HG02885 (cell line): ENCODE results near the gene ADAM12.
"Not testable (repeated sequence)": the region's sequence is repeated elsewhere in the genome, so short reads cannot be mapped to it uniquely, and the experiment has no call there.

Source experiments
- ATAC-seq: cut with Tn5 transposase; IDR thresholded peaks from one replicate; pipeline ENCODE4 v1.9.1; 2021; ENCODE audit warnings: mild to moderate bottlenecking; ENCODE audit not compliant: unreplicated experiment, poor library complexity

Gene ADAM12

DNA sequence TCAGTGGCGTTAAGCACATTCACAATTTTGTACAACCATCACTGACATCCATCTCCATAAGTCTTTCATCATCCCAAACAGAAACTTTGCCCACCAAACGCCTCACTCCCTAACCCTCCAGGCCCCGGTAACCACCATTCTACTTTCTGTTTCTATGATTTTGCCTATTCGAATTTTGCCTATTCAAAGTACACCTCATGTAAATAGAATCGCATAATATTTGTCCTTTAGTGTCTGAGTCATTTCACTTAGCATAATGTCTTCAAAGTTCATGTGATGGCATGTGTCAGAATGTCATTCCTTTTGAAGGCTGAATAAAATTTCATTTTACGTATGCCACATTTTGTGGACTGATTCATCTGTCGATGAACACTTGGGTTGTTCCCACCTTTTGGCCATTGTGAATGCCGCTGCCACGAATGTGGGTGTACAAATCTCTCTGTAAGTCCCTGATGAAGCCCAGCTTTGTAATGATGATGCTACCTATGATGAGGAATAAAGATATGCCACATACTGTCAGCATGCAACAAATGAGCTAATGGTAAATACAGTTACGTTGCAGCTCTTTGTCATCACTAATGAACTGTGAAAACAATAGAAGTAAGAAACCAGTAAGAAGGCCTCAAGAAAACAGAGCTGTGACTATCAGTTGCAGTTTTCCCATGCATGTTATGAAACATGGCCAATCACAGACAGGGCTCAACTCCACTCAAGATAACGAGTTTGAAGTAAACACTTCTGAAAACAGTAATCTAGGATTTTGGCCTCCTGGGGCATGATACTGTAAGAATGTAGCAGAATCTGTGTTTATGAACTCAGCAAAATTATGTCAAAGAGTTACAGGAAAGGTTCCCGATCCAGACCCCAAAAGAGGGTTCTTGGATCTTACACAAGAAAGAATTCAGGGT, 120.0 kb downstream of the ADAM12 start:
- ATAC-seq: no peak

DNA sequence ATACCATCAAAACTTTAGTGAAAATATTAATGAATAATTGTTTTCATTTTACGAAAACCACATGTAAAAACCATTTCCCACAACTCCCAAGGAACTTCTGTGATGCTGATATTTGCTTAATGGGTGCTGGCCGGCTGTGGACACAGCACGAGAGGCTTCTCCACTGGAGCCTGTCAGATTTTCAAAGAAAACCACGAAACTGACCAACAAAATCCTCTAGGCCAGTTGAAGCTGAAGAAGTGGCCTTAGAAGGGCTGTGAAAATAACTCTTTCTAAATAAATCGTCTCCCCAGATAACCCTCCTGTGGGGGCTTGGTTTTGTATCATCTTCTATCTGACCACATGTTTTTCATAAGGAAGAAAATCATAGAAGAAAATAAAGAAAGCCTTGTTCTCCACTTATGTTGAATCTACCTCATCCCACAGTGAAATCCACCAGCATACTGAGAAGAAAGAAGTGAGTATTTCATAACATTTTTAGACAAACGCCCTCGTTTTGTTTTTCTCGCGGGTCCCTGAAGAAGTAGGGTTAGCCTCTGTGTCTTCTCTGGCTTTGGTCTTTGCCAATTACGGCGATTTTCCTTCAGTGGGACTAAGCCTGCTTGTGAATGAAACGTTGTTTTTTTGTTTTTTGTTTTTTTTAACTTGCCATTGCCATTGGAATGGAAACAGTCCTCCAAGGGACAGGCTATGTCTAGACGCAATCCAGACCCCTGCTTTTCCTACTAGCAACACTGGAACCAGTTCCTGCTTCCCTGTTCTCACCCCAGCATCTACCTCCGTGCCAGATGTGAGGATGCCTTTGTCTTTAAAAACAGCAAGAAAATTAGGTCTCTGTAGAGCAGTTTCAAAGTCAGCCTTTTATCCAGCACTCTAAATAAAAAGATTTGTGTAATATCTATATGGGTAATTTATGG, 123.9 kb downstream of the ADAM12 start:
- no peak for ATAC-seq

DNA sequence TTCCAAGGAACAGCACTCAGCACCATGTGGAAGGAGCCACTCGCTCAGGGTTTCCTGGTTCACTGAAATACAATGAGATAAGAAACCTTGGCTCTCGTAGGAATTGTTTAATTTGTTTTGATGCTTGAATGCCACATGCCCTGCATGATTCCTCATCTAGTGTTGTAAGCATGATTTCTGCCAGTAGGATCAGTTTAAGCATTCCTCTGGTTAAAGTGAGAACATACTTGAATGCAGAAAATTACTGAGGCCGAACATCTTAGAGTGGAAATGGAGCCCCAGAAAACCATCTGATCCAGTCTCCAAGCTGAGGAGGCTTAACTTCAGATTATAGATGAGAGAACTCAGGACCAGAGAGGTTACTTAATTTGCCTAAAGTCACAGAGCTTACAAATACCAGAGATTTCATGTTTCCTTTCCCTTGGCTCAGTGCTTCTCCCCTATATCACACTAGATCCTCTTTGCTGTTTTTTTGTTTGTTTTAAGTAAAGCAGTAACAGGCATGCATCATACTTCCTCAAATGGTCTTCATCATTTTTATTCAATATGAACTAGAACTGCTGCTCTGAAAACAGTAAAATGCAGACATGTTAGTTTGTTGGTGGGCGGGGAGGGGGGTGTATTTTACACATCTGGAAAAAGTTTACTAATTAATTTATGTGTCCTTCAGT, 125.1 kb downstream of the ADAM12 start:
- no peak for ATAC-seq

DNA sequence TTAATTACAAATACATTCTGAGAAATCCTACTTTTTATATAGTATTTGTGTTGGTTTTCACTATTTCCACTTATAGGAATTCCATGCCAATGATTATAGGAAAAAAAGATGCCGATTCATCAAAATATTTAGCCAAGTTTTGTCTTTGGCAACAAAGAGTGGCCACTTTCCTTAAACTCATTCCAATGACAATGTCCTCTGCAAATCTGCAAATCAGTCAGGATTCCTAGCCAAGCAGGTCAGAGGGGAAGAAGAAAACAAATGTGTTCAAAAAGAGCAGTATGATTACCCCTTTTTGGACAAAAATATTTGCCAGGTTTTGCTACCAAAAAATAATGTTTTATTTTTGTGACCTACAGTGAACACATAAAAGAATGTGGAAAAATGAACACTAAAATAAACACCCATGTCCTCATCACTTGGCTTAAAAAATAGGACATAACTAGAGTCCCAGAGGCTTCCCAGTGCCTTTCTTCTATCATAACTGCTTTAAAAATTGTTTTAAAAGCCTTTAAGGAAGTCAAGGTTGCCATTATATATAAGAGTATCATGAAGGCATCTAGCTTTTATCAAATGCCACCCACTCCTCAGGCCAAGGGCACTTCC, 125.9 kb downstream of the ADAM12 start:
- ATAC-seq: no peak

DNA sequence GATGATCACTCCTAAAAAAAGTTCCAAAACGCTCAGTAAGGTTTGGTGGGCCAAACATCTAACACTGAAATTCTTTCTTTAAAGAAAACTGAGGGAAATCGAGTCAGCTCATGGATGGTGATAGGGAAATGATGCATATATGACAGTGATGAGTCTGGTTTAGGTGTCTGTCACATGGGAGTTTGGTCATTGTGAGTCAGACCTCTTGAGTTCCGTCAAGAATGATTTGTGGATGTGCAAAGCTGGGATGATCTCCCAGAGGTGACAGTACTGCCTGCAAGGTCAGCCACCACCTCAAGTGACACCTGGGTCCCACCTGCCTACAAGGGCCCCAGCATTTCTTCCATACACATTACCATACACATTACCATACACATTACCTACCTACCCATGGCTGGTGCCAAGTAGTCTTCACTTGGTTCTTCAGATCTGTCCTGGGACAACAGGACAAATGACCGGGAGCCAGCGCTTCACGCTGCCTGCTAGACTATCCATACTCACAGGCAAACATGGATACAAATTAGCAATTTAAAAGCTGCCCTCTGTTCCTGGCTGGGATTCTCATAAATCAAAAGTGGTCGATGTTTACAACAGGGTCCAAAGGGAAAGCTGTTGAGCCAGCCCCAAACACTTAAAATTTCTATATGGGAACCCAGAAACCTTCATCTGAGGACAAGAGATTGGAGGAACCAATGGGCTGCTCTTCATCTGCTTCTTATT, 128.4 kb downstream of the ADAM12 start:
- ATAC-seq: no peak

DNA sequence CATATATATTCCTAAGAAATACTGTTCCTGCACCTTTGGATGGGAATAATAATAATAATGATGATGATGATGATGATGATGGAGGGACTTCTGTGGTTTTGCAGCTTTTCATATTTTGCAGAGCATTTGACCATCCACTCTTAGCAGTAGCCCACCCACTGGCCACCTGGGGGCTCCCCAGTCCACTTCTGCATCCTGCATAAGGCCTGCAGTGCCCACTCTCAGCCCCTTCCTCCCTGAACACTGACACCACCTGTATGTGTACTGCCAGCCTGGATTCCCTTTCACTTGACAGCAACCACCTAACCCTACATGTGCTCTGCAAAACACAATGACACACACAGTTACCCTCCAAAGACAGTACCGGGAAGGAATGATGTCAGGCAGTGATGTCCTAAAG, 131.4 kb downstream of the ADAM12 start:
- no peak for ATAC-seq

DNA sequence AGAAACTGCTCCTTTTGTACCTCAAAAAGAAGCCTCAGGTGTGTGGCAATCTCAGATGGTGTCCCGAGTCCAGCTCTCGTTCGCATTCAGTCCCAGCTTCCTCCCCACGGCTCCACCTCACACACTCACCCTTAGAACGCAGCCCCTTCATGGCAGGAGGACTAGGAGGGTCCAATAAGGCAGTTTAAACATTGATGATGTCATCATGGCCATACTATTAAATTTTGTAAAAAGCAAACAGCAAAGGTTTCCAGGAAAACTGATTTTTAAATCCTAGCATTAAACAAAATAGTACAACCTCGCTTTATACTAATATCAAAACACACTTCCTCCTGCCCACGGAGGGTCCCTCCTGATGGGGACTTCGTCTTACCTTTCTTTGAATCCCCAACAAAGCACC, 133.0 kb downstream of the ADAM12 start:
- ATAC-seq: no peak

DNA sequence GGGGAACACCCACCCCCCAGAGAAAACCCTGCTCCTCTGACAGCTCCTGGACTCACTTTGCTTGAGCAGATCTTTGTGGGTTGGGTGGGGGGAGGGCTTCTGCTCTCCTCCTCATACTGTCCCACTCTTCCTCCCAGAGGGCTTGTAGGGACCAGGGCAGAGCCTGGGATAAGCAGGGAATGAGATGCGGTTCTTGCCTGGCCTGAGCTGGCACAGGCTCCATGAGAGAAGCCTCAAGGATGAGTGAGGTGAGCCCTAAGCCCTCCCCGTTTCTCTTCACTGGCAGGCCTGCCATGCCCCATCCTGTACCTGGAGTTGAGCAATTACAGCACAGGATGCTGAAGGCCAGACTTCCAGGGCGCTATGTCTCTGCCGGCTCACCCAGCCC, 134.7 kb downstream of the ADAM12 start:
- ATAC-seq: no peak

DNA sequence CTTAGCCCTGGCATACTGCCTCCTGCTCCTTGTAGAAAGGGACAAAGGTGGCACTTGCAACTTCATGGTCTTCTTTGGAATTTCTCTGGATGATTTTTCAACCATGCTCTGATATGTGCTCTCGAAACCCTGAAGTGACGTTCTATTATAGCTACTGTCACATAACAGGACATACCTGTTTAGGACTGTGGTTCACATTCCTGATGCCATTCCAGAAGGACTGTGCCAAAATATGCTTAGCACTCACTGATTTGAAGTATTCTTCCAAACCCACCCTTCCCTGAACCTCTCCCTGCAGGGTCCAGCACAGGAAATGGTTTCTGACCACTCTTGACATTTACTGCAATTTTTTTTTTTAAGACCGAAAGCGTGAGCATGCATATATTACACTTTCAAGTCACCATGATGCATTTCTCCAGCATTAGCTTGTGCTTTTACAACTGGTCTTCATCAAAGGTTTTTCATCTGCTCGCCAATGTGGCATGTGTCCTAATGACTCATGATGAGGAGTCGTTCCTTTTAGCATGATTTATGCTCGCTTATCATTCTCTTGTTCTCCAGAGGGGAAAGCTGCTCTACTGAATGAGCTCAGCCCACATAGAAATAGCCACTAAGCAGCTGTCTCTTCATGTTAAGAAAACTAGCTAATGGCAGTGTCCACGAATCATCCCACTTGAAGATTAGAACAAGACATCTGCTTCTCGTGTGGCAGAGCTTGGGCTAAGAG, 135.2 kb downstream of the ADAM12 start:
- ATAC-seq: no peak

DNA sequence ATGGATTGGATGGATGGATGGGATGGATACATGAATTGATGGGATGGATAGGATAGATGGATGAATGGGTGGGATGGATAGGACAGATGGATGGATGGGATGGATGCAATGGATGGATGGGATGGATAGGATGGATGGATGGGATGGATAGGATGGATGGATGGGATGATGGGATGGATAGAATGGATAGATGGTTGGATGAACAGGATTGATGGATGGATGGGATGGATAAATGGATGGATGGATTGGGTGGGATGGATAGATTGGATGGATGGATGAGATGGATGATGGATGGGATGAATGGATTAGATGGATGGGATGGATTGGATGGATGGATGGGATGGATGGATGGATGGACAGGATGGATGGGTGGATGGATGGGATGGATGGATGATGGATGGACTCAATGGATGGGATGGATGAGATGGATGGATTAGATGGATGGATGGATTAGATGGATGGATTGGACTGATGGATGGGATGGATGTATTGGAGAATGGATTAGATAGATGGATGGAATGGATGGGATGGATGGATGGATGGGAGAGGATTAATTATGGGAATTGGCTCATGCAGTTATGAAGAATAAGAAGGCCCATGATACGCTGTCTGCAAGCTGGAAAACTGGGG, 136.4 kb downstream of the ADAM12 start:
- no peak for ATAC-seq

DNA sequence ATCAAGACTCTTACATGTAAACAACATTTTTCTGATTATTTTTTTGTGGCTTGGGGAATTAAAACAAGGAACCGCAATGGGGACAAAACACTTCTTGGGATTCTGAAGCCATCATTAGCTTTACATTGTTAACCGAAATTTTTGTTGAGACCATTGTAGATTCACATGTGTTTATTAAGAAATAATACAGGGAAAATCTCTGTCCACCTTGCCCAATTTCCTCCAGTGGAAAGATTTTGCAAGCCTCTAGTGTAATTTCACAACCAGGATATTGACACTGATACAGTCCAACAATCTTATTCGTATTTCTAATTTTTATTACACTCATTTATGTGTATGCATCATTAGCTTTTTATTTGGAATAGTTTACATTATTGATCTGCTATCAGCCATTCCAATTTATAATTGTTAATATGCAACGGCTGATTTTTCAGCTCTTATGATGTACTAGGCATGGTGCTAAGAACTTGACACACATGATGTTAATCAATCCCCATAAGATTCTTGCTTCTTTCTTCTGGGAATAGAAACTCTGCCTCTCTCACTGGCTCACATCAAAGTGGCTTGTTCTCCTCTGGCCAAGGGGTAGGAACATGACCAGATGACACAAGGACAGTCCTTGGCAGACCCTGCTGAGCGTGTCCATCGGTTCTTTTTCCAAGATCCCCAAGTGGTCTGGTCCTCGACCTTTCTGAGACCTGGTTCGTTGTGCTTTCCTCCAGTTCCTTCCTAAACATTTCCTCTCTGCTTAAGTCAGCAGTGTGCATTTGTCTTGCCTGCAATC, 137.6 kb downstream of the ADAM12 start:
- ATAC-seq: no peak

DNA sequence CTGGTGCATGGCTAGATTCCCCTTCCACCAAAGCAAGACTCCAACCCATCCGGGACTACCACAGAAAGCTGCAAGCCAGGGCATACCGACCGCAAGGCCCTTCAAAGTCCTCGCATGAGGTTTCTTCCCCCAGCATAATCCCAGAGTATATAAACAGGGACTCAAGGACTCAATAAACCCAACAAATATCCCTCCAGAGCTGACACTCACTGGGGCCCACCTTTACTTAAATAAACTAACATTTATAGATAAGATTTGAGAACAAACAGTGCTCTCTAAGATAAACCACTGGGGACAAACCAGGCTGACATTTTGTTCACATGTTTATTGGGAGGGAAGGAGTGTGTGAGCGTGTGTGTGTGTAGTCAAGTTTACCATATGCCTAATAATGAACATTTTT, 138.2 kb downstream of the ADAM12 start:
- no peak for ATAC-seq

DNA sequence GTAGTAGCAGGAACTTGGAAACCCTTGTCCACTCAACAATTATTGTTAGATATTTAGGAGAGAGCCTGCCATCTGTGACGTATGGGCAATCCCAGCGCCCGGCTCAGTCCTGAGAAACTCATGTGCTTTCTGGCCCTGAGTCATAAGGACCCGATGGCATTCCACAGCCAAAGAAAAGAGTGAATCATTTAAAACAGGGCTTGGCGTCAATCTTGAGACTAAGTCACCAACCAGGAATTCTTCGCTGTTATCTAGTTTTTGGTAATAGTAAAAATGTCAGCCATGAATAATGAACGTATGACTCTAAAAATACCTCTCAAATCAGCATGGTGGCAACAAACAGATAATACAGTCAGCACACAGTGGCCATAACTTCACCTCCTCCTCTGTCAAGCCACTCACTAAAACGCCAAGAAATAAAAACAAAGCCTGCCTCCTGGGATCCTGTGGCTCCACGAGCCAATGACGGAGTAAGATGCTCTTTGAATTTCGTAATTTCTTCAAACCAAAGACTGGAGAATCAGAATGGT, 140.8 kb downstream of the ADAM12 start:
- ATAC-seq: no peak

DNA sequence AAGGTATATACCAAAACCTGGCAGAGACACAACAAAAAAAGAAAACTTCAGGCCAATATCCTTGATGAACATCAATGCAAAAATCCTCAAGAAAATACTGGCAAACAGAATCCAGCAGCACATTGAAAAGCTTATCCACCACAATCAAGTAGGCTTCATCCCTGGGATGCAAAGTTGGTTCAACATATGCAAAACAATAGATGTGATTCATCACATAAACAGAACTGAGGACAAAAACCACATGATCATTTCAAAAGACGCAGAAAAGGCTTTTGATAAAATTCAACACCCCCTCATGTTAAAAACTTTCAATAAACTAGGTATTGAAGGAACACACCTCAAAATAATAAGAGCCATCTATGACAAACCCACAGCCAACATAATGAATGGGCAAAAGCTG, 141.9 kb downstream of the ADAM12 start:
- ATAC-seq: not testable (repeated sequence)

DNA sequence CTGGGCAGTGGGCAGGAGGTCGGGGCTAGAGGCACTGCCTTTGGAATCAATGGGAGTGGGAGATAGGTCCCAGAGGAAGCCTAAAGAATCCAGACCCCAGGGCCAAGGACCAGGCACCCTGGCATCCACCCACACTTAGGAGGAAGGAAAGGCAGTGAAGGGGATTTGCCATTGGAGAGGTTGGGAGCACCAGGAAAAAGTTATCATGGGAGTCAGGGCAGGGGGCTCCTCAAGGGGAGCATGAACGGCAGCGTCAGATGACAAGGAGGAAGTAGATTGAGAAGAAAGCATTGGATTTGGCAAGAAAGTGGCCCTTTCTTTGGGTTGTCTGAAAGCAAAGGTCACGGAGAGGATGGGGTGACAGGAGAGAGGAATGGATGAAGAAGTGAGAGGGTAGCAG, 142.8 kb downstream of the ADAM12 start:
- ATAC-seq: no peak

DNA sequence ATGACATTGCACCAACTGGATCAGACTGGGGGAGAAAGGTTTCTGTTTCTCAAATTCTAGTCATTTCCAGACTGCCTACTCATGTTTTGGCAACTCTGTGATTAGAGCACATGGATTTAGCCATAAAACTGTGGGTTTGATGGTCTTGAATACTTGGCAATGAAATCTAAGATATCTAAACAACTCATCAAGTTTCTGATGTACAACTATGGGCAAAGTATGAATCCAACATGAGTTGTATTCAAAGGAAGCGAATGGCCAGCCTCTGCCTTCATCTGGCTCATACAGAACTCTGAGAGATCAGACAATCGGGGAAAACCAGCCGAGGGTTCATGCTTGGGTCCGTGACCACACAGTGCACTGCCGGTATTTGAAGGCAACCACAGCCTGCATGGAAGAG, 144.3 kb downstream of the ADAM12 start:
- no peak for ATAC-seq

DNA sequence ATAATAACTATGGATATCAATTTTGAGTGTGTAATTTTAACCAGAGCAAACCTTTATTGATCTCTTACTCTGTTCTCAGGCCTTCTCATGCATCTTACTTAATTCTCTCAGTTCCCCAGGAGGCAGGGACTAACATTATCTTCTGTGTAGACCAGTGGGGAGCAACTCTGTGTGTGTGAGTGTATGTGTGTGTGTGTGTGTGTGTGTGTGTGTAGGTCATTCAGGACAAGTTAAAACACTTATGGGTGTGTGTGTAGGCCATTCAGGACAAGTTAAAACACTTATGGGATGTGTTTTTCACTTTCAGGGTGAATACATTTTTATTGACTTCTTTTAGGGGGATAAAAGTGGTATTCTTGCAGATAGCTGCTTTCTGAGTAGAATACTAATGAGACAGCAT, 145.0 kb downstream of the ADAM12 start:
- no peak for ATAC-seq
